Measurements from ENCODE around the gene DHRS12.

DNA sequence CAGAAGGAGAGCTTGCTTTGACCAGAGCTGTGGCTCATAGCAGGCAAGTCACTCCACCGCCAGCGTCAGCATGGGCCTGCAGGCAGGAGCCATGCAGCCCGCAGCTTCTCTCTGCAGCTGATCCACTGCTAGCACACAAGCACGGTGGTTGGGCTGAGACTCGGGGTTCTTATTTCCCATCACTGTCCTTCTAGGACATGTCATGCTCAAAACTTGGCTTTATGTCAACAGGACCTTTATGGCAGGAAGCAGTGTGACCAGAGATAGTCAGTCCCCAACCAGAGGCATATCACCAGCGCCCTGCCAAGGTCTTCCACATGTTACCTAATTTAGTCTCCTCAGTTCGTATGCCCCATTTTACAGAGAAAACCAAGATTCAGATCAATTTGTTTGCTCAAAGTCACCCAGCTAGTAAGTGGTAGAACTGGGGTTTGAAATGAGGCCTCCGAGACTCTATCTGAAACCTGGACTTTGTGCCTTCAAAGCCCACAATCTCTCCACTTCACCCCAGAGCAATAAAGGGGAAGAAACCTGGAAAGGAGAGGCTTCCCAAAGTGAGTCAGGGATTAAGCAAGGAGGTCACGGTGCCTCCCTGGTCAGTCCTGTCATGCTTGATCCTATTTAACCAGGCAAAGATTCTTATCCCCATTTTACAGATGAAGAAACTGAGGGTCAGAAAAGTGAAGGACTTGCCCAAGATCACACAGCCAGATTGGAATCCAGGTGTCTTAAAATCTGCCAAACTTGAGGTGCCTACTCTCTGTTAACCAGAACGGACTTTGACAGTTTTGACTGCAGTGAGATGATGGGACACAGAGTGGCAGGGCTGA lies 36.0 kb upstream of the DHRS12 start:
- TF ChIP-seq, protein P1, sequence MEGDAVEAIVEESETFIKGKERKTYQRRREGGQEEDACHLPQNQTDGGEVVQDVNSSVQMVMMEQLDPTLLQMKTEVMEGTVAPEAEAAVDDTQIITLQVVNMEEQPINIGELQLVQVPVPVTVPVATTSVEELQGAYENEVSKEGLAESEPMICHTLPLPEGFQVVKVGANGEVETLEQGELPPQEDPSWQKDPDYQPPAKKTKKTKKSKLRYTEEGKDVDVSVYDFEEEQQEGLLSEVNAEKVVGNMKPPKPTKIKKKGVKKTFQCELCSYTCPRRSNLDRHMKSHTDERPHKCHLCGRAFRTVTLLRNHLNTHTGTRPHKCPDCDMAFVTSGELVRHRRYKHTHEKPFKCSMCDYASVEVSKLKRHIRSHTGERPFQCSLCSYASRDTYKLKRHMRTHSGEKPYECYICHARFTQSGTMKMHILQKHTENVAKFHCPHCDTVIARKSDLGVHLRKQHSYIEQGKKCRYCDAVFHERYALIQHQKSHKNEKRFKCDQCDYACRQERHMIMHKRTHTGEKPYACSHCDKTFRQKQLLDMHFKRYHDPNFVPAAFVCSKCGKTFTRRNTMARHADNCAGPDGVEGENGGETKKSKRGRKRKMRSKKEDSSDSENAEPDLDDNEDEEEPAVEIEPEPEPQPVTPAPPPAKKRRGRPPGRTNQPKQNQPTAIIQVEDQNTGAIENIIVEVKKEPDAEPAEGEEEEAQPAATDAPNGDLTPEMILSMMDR (IDR thresholded peaks at IDR 0.05; ENCODE audit: borderline replicate concordance, extremely low read depth, low read length, poor library complexity, severe bottlenecking): no peak
- no peak for TF ChIP-seq EZH2 (IDR thresholded peaks at IDR 0.05; ENCODE audit: borderline replicate concordance, low read depth, low read length, severe bottlenecking)

All from DND-41 (cell line).